KMS-11 (cell line): ENCODE data around the gene DMRTB1.

ENCODE experiments used
- H2AFZ ChIP-seq: fragments of 200-600 bp; sonication (generic); 2 replicates; pipeline ENCODE4 v1.6.1; 2016; ENCODE audit warnings: antibody characterized with exemption, mixed run types, low read depth
- H3K27ac ChIP-seq: fragments of 200-600 bp; sonication (generic); 2 replicates; pipeline ENCODE4 v1.6.1; 2016; ENCODE audit warnings: mild to moderate bottlenecking, mixed run types
- H3K27me3 ChIP-seq: fragments of 200-600 bp; sonication (generic); 2 replicates; pipeline ENCODE4 v1.6.1; 2017; ENCODE audit warnings: mild to moderate bottlenecking, low read depth, mixed run types, moderate library complexity; ENCODE audit not compliant: insufficient read depth
- H3K36me3 ChIP-seq: fragments of 200-600 bp; sonication (generic); 2 replicates; pipeline ENCODE4 v1.6.1; 2017; ENCODE audit warnings: mild to moderate bottlenecking, mixed run types; ENCODE audit not compliant: insufficient read depth
- H3K4me1 ChIP-seq: fragments of 200-600 bp; sonication (generic); 2 replicates; pipeline ENCODE4 v1.6.1; 2016; ENCODE audit warnings: mild to moderate bottlenecking, low read depth, mixed run types; ENCODE audit not compliant: poor library complexity, severe bottlenecking
- H3K4me2 ChIP-seq: fragments of 200-600 bp; sonication (generic); 2 replicates; pipeline ENCODE4 v1.7.0; 2016; ENCODE audit warnings: mild to moderate bottlenecking, mixed run types
- H3K4me3 ChIP-seq: fragments of 200-600 bp; sonication (generic); IDR thresholded peaks from 2 replicates; pipeline ENCODE4 v1.6.1; 2017; ENCODE audit warnings: low read depth, low read length, mixed read lengths; ENCODE audit not compliant: insufficient read depth
- H3K79me2 ChIP-seq: fragments of 200-600 bp; sonication (generic); 2 replicates; pipeline ENCODE4 v1.6.1; 2016; ENCODE audit warnings: low read depth, mixed run types; ENCODE audit not compliant: insufficient read depth
- H3K9ac ChIP-seq: fragments of 200-600 bp; sonication (generic); 2 replicates; pipeline ENCODE4 v1.6.1; 2016; ENCODE audit warnings: mild to moderate bottlenecking, mixed run types
- H4K20me1 ChIP-seq: fragments of 200-600 bp; sonication (generic); 2 replicates; pipeline ENCODE4 v1.6.1; 2016; ENCODE audit warnings: mild to moderate bottlenecking, mixed run types; ENCODE audit not compliant: insufficient read depth
- TF ChIP-seq, protein P1 (sequence below): fragments of 200-600 bp; sonication (generic); conservative IDR thresholded peaks from 2 replicates; pipeline ENCODE4 v1.6.1; 2017; ENCODE audit warnings: low read depth, mild to moderate bottlenecking, antibody characterized with exemption, low read length, moderate library complexity, mixed read lengths

The DMRTB1 gene

DNA sequence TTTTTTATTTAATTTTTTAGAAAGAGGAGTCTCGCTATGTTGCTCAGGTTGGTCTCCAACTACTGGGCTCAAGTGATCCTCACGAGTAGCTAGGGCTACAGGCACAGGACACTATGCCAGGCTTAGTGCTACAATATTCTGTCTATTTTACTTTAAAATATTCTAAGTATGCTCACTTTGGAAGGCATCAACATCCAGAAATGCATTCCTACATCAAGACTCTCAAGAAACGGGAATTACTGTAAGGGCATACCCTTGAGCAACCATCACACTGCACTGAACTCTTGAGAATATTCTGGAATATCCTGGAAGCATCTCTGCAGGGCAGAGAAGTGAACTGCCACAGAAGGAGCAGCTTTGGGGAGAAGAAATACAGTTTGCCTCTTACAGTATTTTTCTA lies 565 bp upstream of the DMRTB1 start:
- TF ChIP-seq, protein P1, sequence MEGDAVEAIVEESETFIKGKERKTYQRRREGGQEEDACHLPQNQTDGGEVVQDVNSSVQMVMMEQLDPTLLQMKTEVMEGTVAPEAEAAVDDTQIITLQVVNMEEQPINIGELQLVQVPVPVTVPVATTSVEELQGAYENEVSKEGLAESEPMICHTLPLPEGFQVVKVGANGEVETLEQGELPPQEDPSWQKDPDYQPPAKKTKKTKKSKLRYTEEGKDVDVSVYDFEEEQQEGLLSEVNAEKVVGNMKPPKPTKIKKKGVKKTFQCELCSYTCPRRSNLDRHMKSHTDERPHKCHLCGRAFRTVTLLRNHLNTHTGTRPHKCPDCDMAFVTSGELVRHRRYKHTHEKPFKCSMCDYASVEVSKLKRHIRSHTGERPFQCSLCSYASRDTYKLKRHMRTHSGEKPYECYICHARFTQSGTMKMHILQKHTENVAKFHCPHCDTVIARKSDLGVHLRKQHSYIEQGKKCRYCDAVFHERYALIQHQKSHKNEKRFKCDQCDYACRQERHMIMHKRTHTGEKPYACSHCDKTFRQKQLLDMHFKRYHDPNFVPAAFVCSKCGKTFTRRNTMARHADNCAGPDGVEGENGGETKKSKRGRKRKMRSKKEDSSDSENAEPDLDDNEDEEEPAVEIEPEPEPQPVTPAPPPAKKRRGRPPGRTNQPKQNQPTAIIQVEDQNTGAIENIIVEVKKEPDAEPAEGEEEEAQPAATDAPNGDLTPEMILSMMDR = no peak

GRCh38 chr1:53460211-53460634 lies 1.0 kb downstream of the DMRTB1 start:
- Histone ChIP-seq H3K27ac (no peak overlapping the region), H4K20me1 (no peaks in the 10 kb centered on the region), H3K4me2 (no peak overlapping the region), H2AFZ (no peak overlapping the region), H3K27me3 (no peaks in the 10 kb centered on the region), H3K4me1 (no peaks in the 10 kb centered on the region), H3K9ac (no peak overlapping the region), H3K36me3 (no peaks in the 10 kb centered on the region), H3K4me3 (no peak overlapping the region), H3K79me2 (no peaks in the 10 kb centered on the region)
- TF ChIP-seq, protein P1 = no peak

More for the DNA sequence above, 565 bp upstream of the DMRTB1 start:
- Histone ChIP-seq H3K4me2 (no peak overlapping the region), H2AFZ (no peak overlapping the region), H3K9ac (no peak overlapping the region), H3K79me2 (no peaks in the 10 kb centered on the region), H3K4me3 (no peak overlapping the region), H3K36me3 (no peaks in the 10 kb centered on the region), H4K20me1 (no peaks in the 10 kb centered on the region), H3K27me3 (no peaks in the 10 kb centered on the region), H3K27ac (no peak overlapping the region), H3K4me1 (no peaks in the 10 kb centered on the region)

- Histone ChIP-seq H2AFZ (no peak overlapping the region), H3K27me3 (no peaks in the 10 kb centered on the region), H3K4me3 (no peak overlapping the region), H3K4me1 (no peaks in the 10 kb centered on the region), H3K4me2 (no peak overlapping the region), H3K36me3 (no peaks in the 10 kb centered on the region), H4K20me1 (no peaks in the 10 kb centered on the region), H3K27ac (no peak overlapping the region), H3K9ac (no peak overlapping the region), H3K79me2 (no peaks in the 10 kb centered on the region)
- TF ChIP-seq, protein P1 = no peak
These were observed 1.6 kb downstream of the DMRTB1 start for GRCh38 chr1:53460666-53461322.

DNA sequence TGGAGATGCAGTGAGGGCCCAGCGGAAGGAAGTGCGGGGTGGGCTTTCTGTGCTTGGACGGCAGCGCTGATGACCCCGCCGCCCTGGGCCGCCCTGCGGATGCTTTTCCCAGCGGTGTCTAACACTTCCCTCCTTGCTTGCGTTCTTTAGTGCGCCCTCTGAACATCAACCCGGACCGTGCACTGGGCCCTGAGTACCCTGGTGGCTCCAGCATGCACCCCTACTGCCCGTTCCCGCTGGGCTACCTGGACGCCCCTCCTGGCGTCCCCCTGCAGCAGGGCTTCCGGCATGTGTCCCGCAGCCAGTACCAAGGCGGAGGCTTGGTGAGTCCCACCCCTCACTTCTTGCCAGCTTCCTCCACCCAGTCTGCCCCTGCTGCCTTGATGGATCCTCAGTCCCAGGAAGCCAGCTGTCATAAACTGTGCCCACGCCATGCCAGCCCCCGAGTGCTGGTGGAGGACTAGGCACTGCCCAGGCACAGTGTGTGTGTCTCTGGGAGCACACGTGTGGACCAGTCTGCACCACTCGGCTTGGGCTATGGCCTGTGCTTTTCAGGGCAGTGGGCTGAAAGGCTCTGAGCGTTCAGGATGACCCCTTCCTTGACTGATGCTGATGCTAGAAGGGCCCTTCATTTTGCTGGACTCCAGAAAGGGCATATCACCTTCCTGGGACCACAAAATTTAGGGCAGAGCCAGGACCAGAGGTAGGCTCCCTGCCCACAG lies 2.3 kb downstream of the DMRTB1 start:
- Histone ChIP-seq H3K27me3 (no peaks in the 10 kb centered on the region), H3K9ac (no peak overlapping the region), H3K27ac (no peak overlapping the region), H3K4me2 (no peak overlapping the region), H4K20me1 (no peaks in the 10 kb centered on the region), H3K4me3 (no peak overlapping the region), H3K4me1 (no peaks in the 10 kb centered on the region), H3K79me2 (no peaks in the 10 kb centered on the region), H3K36me3 (no peaks in the 10 kb centered on the region), H2AFZ (no peak overlapping the region)
- TF ChIP-seq, protein P1 = no peak
